HCT116 (cell line): Measurements from ENCODE around the gene CUEDC1. TPM values are rescaled to one million over a fixed set of nuclear protein-coding genes. Genes with fewer than 3 reads are reported as not detected.
A peak's percentile ranks its signal among the peaks of the same experiment; 100 is the strongest.

Experiments used
- ATAC-seq: fragments of 200-7000 bp; cut with Tn5 transposase; 2 replicates; pipeline ENCODE4 v1.9.1; 2020; ENCODE audit warnings: mild to moderate bottlenecking, moderate library complexity
- BruUV-seq: library from RNA; stranded (reverse); fragments of 400-500 nt; replicated peaks from 2 replicates; lab custom pipeline; 2021; lab: Mats Ljungman, UMichigan
- CTCF ChIA-PET: fragments of 300-600 bp; sonication (Branson Sonifier 250); formaldehyde crosslinking; loops from one replicate; lab custom pipeline; 2021; ENCODE audit warnings: antibody characterized with exemption; lab: Charles Lee
- POLR2A ChIA-PET: fragments of 300-600, 350-600 bp; sonication (Branson Sonifier 250); formaldehyde crosslinking; loops from one replicate; lab custom pipeline; 2021; ENCODE audit warnings: antibody characterized with exemption; lab: Charles Lee
- RAD21 ChIA-PET, 2 experiments: fragments of 300-600 bp; sonication (Branson Sonifier 250); formaldehyde crosslinking; loops; one replicate each; lab custom pipeline; 2023; ENCODE audit warnings: low total read pairs in 2 of 2; ENCODE audit not compliant: uncharacterized antibody in 2 of 2, unreplicated experiment in 2 of 2, low non-redundant PET in 1 of 2; lab: Charles Lee
- DNase-seq: peaks from one replicate; pipeline ENCODE4 v3.0.0-alpha.2; 2010; ENCODE audit warnings: low read depth, low spot score
- H2AFZ ChIP-seq: fragments of 200-600 bp; shearing (Covaris generic), sonication (generic); 2 replicates; pipeline ENCODE4 v1.6.1; 2017; ENCODE audit warnings: low read depth, mixed run types, mixed read lengths, antibody characterized with exemption, low read length; ENCODE audit not compliant: poor library complexity, severe bottlenecking
- H3K27ac ChIP-seq: 2 replicates; pipeline ENCODE4 v1.5.1; 2012; ENCODE audit warnings: low read depth, low read length
- H3K27me3 ChIP-seq: fragments of 200-600 bp; sonication (generic); 2 replicates; pipeline ENCODE4 v1.6.1; 2016; ENCODE audit warnings: mixed run types, low read length, mixed read lengths; ENCODE audit not compliant: insufficient read depth
- H3K36me3 ChIP-seq, 2 experiments: fragments of 200-500 bp in 1 of 2; fragments of 200-600 bp in 1 of 2; sonication (Bioruptor generic) in 1 of 2; sonication (generic) in 1 of 2; 2 replicates each; pipeline versions ENCODE4 v1.5.1 to v1.6.1; 2014 to 2016; ENCODE audit warnings: low read length in 2 of 2, inconsistent platforms in 1 of 2, mixed read lengths in 1 of 2, mixed run types in 1 of 2; ENCODE audit not compliant: insufficient read depth in 2 of 2, control insufficient read depth in 1 of 2
- H3K4me1 ChIP-seq, 2 experiments: fragments of 200-600 bp in 1 of 2; sonication (generic) in 1 of 2; 2 replicates each; pipeline versions ENCODE4 v1.5.1 to v1.6.1; 2012 to 2017; ENCODE audit warnings: low read length in 2 of 2, inconsistent platforms in 1 of 2, mild to moderate bottlenecking in 1 of 2, mixed read lengths in 1 of 2, mixed run types in 1 of 2, moderate library complexity in 1 of 2; ENCODE audit not compliant: insufficient read depth in 2 of 2, control insufficient read depth in 1 of 2
- H3K4me2 ChIP-seq: fragments of 200-600 bp; sonication (generic); 2 replicates; pipeline ENCODE4 v1.6.1; 2017; ENCODE audit warnings: mixed run types, low read length, mixed read lengths
- H3K4me3 ChIP-seq, 2 experiments: fragments of 200-600 bp in 1 of 2; sonication (generic) in 1 of 2; replicated peaks in 1 of 2; 2 replicates each; pipeline ENCODE4 v1.5.1; 2011 to 2016; ENCODE audit warnings: low read length in 2 of 2, control low read depth in 1 of 2, low read depth in 1 of 2, mild to moderate bottlenecking in 1 of 2, mixed read lengths in 1 of 2, mixed run types in 1 of 2
- H3K79me2 ChIP-seq: fragments of 200-600 bp; sonication (generic); 2 replicates; pipeline ENCODE4 v1.6.1; 2017; ENCODE audit warnings: mild to moderate bottlenecking, mixed run types, low read length, moderate library complexity, mixed read lengths; ENCODE audit not compliant: insufficient read depth
- H3K9ac ChIP-seq: fragments of 200-600 bp; sonication (generic); 2 replicates; pipeline ENCODE4 v1.6.1; 2016; ENCODE audit warnings: low read length, mixed read lengths
- H3K9me2 ChIP-seq: fragments of 200-600 bp; sonication (generic), shearing (Covaris generic); 2 replicates; pipeline ENCODE4 v1.6.1; 2017; ENCODE audit warnings: mixed run types, mild to moderate bottlenecking, moderate library complexity; ENCODE audit not compliant: insufficient read depth
- H3K9me3 ChIP-seq, 2 experiments: fragments of 200-500 bp in 1 of 2; fragments of 200-600 bp in 1 of 2; sonication (Bioruptor generic) in 1 of 2; sonication (generic) in 1 of 2; 2 replicates each; pipeline ENCODE4 v1.6.1; 2014 to 2017; ENCODE audit warnings: low read length in 2 of 2, mixed read lengths in 2 of 2, inconsistent platforms in 1 of 2, low read depth in 1 of 2, mild to moderate bottlenecking in 1 of 2, mixed run types in 1 of 2, moderate library complexity in 1 of 2; ENCODE audit not compliant: control insufficient read depth in 1 of 2, insufficient read depth in 1 of 2
- H4K20me1 ChIP-seq: fragments of 200-600 bp; sonication (generic), shearing (Covaris generic); 2 replicates; pipeline ENCODE4 v1.6.1; 2017; ENCODE audit warnings: mixed run types, mild to moderate bottlenecking, moderate library complexity; ENCODE audit not compliant: insufficient read depth
- JUND ChIP-seq: IDR thresholded peaks from 2 replicates; pipeline ENCODE4 v1.6.1; 2012
- MAX ChIP-seq: IDR thresholded peaks from 2 replicates; pipeline ENCODE4 v1.6.1; 2012
- POLR2A ChIP-seq: IDR thresholded peaks from 2 replicates; pipeline ENCODE4 v1.7.0; 2011; ENCODE audit warnings: borderline replicate concordance; ENCODE audit not compliant: insufficient read depth, insufficient read length; ENCODE audit errors: extremely low read depth
- SP1 ChIP-seq: IDR thresholded peaks from 2 replicates; pipeline ENCODE4 v1.6.1; 2012; ENCODE audit warnings: low read depth
- TCF7L2 ChIP-seq: IDR thresholded peaks from 2 replicates; pipeline ENCODE4 v1.7.0; 2011; ENCODE audit warnings: borderline replicate concordance, inconsistent platforms; ENCODE audit not compliant: insufficient read depth, insufficient read length; ENCODE audit errors: extremely low read depth
- ZFX ChIP-seq: fragments of 450-650 bp; IDR thresholded peaks from 2 replicates; pipeline ENCODE4 v1.6.1; 2017
- intact Hi-C: fragments of 100-400 bp; cut with micrococcal nuclease; formaldehyde crosslinking; loops from 2 replicates; pipeline ENCODE4 v1.10.0; 2022
- total RNA-seq: library from RNA; stranded (reverse); gene quantifications from one replicate; pipeline ENCODE4 v1.2.1, GENCODE V29; 2021; ENCODE audit not compliant: unreplicated experiment

The CUEDC1 gene
- total RNA-seq, 1 experiment from 2014 or later = 60.2 TPM

- H3K9ac ChIP-seq = peak overlapping the region; percentile 72
- H3K9me3 ChIP-seq = no peaks in the 10 kb centered on the region
- no peaks in the 10 kb centered on the region for H3K27me3 ChIP-seq
- H3K79me2 ChIP-seq = peaks cover 4% of the 10 kb centered on the region; the same call in 1 of the 2 replicates
- no TSS peak for BruUV-seq
- TF ChIP-seq JUND (no peak), TCF7L2 (no peak), SP1 (no peak)
- peaks cover 2 to 29% of the 10 kb centered on the region in 2 experiments; a peak in 2 of 4 replicates for H3K36me3 ChIP-seq
- ATAC-seq (no peak), DNase-seq (no peak)
- H4K20me1 ChIP-seq = no peaks in the 10 kb centered on the region
- ChIA-PET POLR2A (interaction anchor here (0.8 to 1.9 kb wide), 3 partner anchors 9 to 75 kb away, joined by 3 to 5 read pairs (median 4); no protein-coding TSS in a partner anchor), RAD21 (interaction anchor here in 1 of 2 experiments (1.0 kb wide), 2 partner anchors 16 to 26 kb away, joined by 4 read pairs; no protein-coding TSS in a partner anchor), CTCF (interaction anchor here (0.7 to 4.3 kb wide), 7 partner anchors 13 to 362 kb away, joined by 3 to 28 read pairs (median 4); partner anchors contain the start of gene LPO)
- intact Hi-C loops = loop anchor here (5.0 kb wide), 1 partner anchor 110 kb away; the partner anchor contains the start of gene VEZF1
- H2AFZ ChIP-seq = no peak overlapping the region
- peak overlapping the region; percentile 68 for H3K27ac ChIP-seq
- no peak overlapping the region for H3K4me3 ChIP-seq
- peaks cover 84 to 100% of the 10 kb centered on the region in 2 experiments for H3K4me1 ChIP-seq
- peak overlapping the region; percentile 86 for H3K4me2 ChIP-seq
- H3K9me2 ChIP-seq = no peaks in the 10 kb centered on the region
These were observed 78.4 kb downstream of the CUEDC1 start for GRCh38 chr17:57876866-57877237.

- RAD21 ChIA-PET = interaction anchor here (1.0 to 1.9 kb wide), 7 partner anchors 15 to 73 kb away, joined by 3 to 10 read pairs (median 4); no protein-coding TSS in a partner anchor
- no peaks in the 10 kb centered on the region for H3K9me3 ChIP-seq
- H3K36me3 ChIP-seq = peaks cover 2 to 31% of the 10 kb centered on the region in 2 experiments; a peak in 2 of 4 replicates
- H3K27me3 ChIP-seq = no peaks in the 10 kb centered on the region
- TF ChIP-seq POLR2A = no peak
- no peak for TF ChIP-seq MAX
- TF ChIP-seq TCF7L2 = peak; percentile 87
- peak; percentile 21; the same call in 1 of the 2 replicates for TF ChIP-seq ZFX
- H3K9ac ChIP-seq = peak overlapping the region; percentile 72
- H3K27ac ChIP-seq = peak overlapping the region; percentile 68
- H3K9me2 ChIP-seq = no peaks in the 10 kb centered on the region
- H3K4me2 ChIP-seq = peak overlapping the region; percentile 86
- H3K4me3 ChIP-seq = peak overlapping the region in 1 of 2 experiments; percentile 45; a peak in 1 of 4 replicates
- H3K79me2 ChIP-seq = peaks cover 4% of the 10 kb centered on the region; the same call in 1 of the 2 replicates
- ATAC-seq (peak; percentile 10), DNase-seq (no peak)
- no TSS peak for BruUV-seq
- intact Hi-C loops = loop anchor here (5.0 kb wide), 1 partner anchor 111 kb away; the partner anchor contains the start of gene VEZF1
- peaks cover 78 to 98% of the 10 kb centered on the region in 2 experiments for H3K4me1 ChIP-seq
- no peaks in the 10 kb centered on the region for H4K20me1 ChIP-seq
- CTCF ChIA-PET = interaction anchor here (0.8 to 4.3 kb wide), 12 partner anchors 14 to 296 kb away, joined by 3 to 28 read pairs (median 5); no protein-coding TSS in a partner anchor
- no peak overlapping the region for H2AFZ ChIP-seq
- POLR2A ChIA-PET = interaction anchor here (0.6 to 1.9 kb wide), 5 partner anchors 8 to 77 kb away, joined by 3 to 5 read pairs (median 3); no protein-coding TSS in a partner anchor
These were observed 79.0 kb downstream of the CUEDC1 start for GRCh38 chr17:57876023-57876865.
